Aorta (tissue), 5 donors: ENCODE results near the gene RPS26. TPM values are rescaled to one million over a fixed set of nuclear protein-coding genes. Genes with fewer than 3 reads are reported as not detected.
"Not testable (repeated sequence)": the region's sequence is repeated elsewhere in the genome, so short reads cannot be mapped to it uniquely, and the experiment has no call there.

ENCODE experiments used
- ATAC-seq: fragments of 200-7000 bp; cut with Tn5 transposase; one replicate; pipeline ENCODE4 v1.9.1; 2022; ENCODE audit warnings: moderate library complexity; ENCODE audit not compliant: low FRiP score
- DNase-seq, 2 donors: peaks; one replicate each; pipeline ENCODE4 v3.0.0-alpha.2; 2020
- H3K27ac ChIP-seq, 2 donors: one replicate each; pipeline ENCODE4 v1.5.1; 2013; ENCODE audit warnings: low read length in 2 of 2, mild to moderate bottlenecking in 2 of 2, moderate library complexity in 2 of 2, control low read depth in 1 of 2, inconsistent platforms in 1 of 2, low read depth in 1 of 2
- H3K27me3 ChIP-seq, 2 donors: one replicate each; pipeline ENCODE4 v1.6.1; 2013; ENCODE audit warnings: control low read depth in 1 of 2, low read length in 1 of 2, mild to moderate bottlenecking in 1 of 2, moderate library complexity in 1 of 2; ENCODE audit not compliant: insufficient read depth in 2 of 2, control insufficient read depth in 1 of 2
- H3K36me3 ChIP-seq, 2 donors: one replicate each; pipeline ENCODE4 v1.6.1; 2013; ENCODE audit warnings: control low read depth in 1 of 2, low read length in 1 of 2, mild to moderate bottlenecking in 1 of 2; ENCODE audit not compliant: insufficient read depth in 2 of 2, control insufficient read depth in 1 of 2
- H3K4me1 ChIP-seq, 2 donors: one replicate each; pipeline ENCODE4 v1.6.1; 2013; ENCODE audit warnings: low read length in 2 of 2, control low read depth in 1 of 2, mild to moderate bottlenecking in 1 of 2, moderate library complexity in 1 of 2; ENCODE audit not compliant: insufficient read depth in 2 of 2, control insufficient read depth in 1 of 2
- H3K4me3 ChIP-seq, 2 donors: one replicate each; pipeline ENCODE4 v1.5.1; 2013; ENCODE audit warnings: low read length in 2 of 2, control low read depth in 1 of 2, mild to moderate bottlenecking in 1 of 2
- H3K9me3 ChIP-seq: one replicate; pipeline ENCODE4 v1.6.1; 2013; ENCODE audit warnings: mild to moderate bottlenecking, low read length; ENCODE audit not compliant: control insufficient read depth
- WGBS, 2 donors: extraction: QIAGEN DNeasy Blood & Tissue Kit; methylation state at CpG; one replicate each; pipeline ENCODE4 v1.1.7; 2013; 5-methylcytosine and 5-hydroxymethylcytosine counted together
- intact Hi-C, 2 donors: fragments of 100-400 bp; cut with DNase I; formaldehyde crosslinking; loops; one replicate each; pipeline versions ENCODE4 v1.14.2 to v1.15.0; 2022
- polyA plus RNA-seq, 2 donors: library from polyadenylated mRNA; stranded (reverse); fragments of 200-250 nt; gene quantifications; one replicate each; pipeline ENCODE4 v1.2.3, GENCODE V29; 2013
- total RNA-seq, 2 donors: library from RNA; stranded (reverse); fragmentation: NEBNext Ultra II Directional; extraction: Animal tissue kit (Norgen Biotek cat#: 25700); gene quantifications; one replicate each; pipeline ENCODE4 v1.2.1, GENCODE V29; 2021
- donor health status: healthy with polysubstance abuse.
- donor health status: Bipolar disorder and iron deficiency.
- donor health status: DM: no; HTN: no; CAD: no.
- donor health status: DM: no; HTN: no; CAD: no.
- donor health status: DM: yes; HTN: yes; CAD: no.

RPS26 gene
- total and polyA plus RNA-seq, 4 donors, result 40.5 to 1,454 (median 521) TPM

DNA sequence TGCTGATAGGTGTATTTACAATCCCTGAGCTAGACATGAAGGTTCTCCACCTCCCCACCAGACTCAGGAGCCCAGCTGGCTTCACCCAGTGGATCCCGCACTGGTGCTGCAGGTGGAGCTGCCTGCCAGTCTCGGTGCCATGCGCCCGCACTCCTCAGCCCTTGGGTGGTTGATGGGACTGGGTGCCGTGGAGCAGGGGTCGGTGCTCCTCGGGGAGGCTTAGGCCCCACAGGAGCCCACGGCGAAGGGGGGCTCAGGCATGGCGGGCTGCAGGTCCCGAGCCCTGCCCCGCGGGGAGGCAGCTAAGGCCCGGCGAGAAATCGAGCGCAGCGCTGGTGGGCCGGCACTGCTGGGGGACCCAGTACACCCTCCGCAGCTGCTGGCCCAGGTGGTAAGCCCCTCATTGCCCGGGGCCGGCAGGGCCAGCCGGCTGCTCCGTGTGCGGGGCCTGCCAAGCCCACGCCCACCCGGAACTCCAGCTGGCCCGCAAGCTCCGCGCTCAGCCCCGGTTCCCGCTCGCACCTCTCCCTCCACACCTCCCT is 41.6 kb upstream of the RPS26 start:
- not testable (repeated sequence) for H3K27me3 ChIP-seq, H3K4me1 ChIP-seq, ATAC-seq, H3K9me3 ChIP-seq, H3K27ac ChIP-seq, DNase-seq, H3K4me3 ChIP-seq, H3K36me3 ChIP-seq
- WGBS, 2 donors, result 96 to 97% methylated on average over 21 to 33 of the region's 33 CpGs
- intact Hi-C loops, result loop anchor here (5.0 to 10.0 kb wide), 3 partner anchors 32 to 105 kb away; partner anchors contain the start of genes PA2G4 (in 1 of the 2) and RPS26 (in 1 of the 2)

DNA sequence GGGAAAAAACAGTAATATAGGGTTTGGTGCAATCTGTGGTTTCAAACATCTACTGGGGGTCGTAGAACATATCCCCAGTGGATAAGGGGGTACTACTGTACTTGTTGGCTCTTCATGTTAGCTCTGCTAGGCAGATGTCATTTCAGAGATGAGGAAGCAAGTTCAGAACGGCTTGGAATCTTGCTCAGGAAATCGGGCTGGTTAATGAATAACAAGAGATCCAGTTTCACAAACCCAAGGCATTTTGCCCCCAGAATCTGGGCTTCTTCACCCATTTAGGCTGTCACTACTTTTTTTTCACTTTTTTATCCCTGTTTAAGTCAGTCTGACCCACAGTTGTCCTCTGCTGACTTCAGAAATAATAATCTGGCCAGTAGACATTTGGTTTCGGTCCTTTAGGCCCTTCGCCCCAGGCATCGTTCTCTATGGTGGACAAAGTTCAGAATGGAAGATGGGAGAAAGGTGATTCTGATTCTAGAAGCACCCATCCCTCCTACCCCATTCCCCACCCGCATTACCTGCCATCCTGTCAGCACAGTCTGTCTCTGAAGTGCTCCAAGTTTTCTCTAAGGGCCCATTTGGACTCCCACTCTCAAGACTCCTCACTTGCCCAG is 40.1 kb upstream of the RPS26 start:
- H3K9me3 ChIP-seq, result no peaks in the 10 kb centered on the region
- H3K4me3 ChIP-seq, result no peak overlapping the region
- WGBS, 2 donors, result 79 to 83% methylated on average over 7 of the region's 7 CpGs
- intact Hi-C loops, result loop anchor here in 1 of 2 donors (10.0 kb wide), 1 partner anchor 103 kb away; the partner anchor contains the start of gene PA2G4
- no peak overlapping the region for H3K27ac ChIP-seq
- H3K27me3 ChIP-seq, result no peaks in the 10 kb centered on the region
- DNase-seq (no peak), ATAC-seq (no peak)
- H3K4me1 ChIP-seq, result no peaks in the 10 kb centered on the region
- H3K36me3 ChIP-seq, result no peaks in the 10 kb centered on the region

DNA sequence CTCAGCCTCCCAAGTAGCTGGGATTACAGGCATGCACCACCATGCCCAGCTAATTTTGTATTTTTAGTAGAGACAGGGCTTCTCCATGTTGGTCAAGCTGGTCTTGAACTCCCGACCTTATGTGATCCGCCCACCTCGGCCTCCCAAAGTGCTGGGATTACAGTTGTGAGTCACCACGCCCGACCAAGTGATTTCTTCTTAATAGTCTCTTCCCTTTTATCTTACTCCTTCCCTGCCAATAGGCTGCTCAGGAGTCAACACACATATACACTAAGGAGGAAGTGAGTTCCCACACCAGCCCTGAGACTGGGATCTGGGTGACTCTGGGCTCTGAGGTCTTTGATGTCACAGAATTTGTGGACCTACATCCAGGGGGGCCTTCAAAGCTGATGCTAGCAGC is 38.3 kb upstream of the RPS26 start:
- 86 to 89% methylated on average over 5 of the region's 5 CpGs for WGBS, 2 donors
- H3K27ac ChIP-seq, H3K4me1 ChIP-seq, H3K4me3 ChIP-seq, H3K36me3 ChIP-seq, DNase-seq, H3K27me3 ChIP-seq, ATAC-seq, H3K9me3 ChIP-seq: not testable (repeated sequence)
- intact Hi-C loops, result loop anchor here in 1 of 2 donors (10.0 kb wide), 1 partner anchor 101 kb away; the partner anchor contains the start of gene PA2G4

DNA sequence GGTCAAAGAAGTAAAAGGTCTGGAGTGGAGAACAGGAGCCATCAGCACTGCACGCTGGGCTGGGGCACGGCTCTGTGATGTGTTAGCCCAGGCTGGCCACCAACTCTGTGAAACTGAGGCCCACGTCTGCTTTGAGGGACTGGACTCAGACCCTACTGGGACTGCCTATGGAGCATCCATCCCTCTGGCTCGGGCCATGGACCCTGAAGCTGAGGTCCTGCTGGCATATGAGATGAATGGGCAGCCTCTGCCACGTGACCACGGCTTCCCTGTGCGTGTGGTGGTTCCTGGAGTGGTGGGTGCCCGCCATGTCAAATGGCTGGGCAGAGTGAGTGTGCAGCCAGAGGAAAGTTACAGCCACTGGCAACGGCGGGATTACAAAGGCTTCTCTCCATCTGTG is 37.5 kb upstream of the RPS26 start:
- 89 to 90% methylated on average over 10 of the region's 10 CpGs for WGBS, 2 donors
- DNase-seq (no peak), ATAC-seq (no peak)
- Histone ChIP-seq H3K36me3 (no peaks in the 10 kb centered on the region), H3K27ac (no peak overlapping the region), H3K27me3 (no peaks in the 10 kb centered on the region), H3K9me3 (no peaks in the 10 kb centered on the region), H3K4me3 (no peak overlapping the region), H3K4me1 (no peaks in the 10 kb centered on the region)
- intact Hi-C loops, result loop anchor here in 1 of 2 donors (10.0 kb wide), 1 partner anchor 101 kb away; the partner anchor contains the start of gene PA2G4

DNA sequence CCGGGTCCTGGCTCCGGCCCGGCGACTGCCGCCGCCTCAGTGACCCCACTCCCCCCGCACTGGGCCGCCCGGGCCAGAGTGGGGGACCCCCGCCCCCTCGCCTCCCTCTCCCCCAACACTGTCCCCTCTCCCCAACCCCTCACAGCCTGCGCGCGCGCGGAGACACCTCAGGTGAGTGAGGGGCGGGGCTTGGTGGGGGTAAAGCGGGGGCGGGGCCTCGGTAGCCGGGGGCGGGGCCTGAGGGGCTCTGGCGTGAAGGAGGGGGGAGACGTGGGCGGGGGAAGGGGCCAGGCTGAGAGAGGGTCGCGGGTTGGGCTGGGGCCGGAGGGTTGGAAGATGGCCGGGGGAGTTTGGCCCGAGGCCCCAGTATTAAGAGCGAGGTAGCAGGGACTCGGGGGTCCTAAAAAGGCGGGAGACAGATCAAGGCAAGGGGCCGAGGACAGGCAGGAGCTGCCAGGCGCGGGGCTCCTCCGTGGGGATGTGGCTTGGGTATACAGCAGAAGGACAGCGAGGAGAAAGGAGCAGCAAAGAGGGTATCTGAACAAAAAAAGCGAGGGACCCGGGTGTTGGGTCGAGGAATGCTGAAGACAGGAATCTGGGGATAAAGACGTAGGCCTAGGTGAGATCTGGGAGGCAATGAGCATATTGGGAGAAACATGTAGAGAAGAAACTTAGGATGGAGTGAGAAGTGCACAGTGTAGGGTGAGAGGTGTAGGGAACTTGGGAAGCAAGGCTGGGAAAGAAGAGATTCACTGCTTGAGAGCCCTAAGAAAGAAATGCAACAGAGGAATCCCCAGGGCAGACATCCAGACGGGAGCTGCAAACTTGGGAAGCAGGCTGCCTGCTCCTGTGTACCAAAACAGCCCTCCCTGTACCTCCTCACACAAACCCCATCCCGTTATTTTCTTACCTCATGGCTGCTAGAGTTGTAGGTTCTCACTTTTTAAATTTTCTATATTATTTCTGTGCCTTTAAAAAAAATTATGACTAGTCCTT is 33.9 kb upstream of the RPS26 start:
- Histone ChIP-seq H3K9me3 (no peaks in the 10 kb centered on the region), H3K27ac (peak overlapping the region; percentile 65 to 73), H3K27me3 (no peaks in the 10 kb centered on the region), H3K36me3 (peaks cover 0 to 2% of the 10 kb centered on the region in 2 donors), H3K4me3 (peak overlapping the region; percentile 78 to 100), H3K4me1 (no peaks in the 10 kb centered on the region)
- DNase-seq (peak; percentile 64 to 89), ATAC-seq (peak; percentile 85)
- WGBS, 2 donors, result 1 to 2% methylated on average over 30 to 44 of the region's 44 CpGs
- intact Hi-C loops, result loop anchor here in 1 of 2 donors (10.0 kb wide), 1 partner anchor 97 kb away; the partner anchor contains the start of gene PA2G4

DNA sequence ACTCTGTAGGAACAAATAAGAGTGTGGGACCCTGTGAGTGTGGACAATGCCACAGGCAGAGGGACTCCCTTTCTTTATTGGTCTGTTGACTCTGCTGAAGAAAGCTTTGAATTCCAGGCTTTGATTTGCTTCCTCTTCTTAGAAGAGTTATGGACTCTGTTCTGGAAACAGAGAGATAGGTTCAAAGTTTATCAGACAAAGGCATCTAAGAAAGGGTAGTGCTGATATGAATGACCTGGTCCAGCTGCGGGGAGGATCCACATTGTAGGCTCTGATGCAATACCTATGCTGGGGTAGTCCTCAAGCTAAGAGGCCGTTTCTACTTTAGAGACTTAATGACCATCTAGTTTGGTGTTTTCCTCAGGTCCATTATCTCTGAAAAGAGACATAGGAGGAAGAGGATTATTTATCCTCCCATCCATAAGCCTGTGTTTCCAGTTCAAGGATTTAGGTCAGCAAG is 31.6 kb upstream of the RPS26 start:
- intact Hi-C loops, result no loop called here
- WGBS, 2 donors, result 72 to 80% methylated on average over 2 of the region's 2 CpGs
- Histone ChIP-seq H3K36me3 (peaks cover 0 to 2% of the 10 kb centered on the region in 2 donors), H3K27ac (no peak overlapping the region), H3K9me3 (no peaks in the 10 kb centered on the region), H3K27me3 (no peaks in the 10 kb centered on the region), H3K4me1 (no peaks in the 10 kb centered on the region), H3K4me3 (no peak overlapping the region)
- ATAC-seq (no peak), DNase-seq (no peak)

DNA sequence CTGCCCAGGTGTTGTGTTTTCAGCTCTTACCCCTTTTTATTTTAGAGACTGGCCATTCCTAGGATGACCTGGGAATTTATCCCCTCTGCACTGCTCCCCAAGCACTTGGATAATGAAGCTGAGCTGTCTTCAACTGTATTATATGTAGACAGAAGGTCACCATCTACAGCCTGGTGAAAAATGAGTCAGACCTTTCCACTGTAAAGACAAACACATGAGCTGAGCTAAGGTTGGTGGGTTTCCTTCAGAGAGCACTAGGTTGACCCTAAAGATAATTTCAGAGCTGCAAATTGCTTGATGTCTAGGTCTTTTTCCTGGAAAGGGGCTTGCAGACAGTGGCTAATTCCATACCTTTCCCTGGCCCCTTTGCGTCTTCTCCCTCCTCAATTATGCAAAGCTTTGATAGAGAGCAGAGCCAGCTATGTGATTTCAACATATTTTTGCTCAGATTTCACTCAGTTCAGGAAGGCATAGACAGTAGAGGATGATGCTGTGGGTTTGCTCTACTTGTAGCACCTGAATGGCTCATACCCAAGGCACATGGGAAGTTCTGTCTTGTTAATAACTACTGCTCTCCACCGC is 30.1 kb upstream of the RPS26 start:
- ATAC-seq (no peak), DNase-seq (no peak)
- WGBS, 2 donors, result 93 to 94% methylated on average over 2 of the region's 2 CpGs
- Histone ChIP-seq H3K27ac (no peak overlapping the region), H3K27me3 (no peaks in the 10 kb centered on the region), H3K4me1 (no peaks in the 10 kb centered on the region), H3K4me3 (no peak overlapping the region), H3K36me3 (peaks cover 0 to 2% of the 10 kb centered on the region in 2 donors), H3K9me3 (no peaks in the 10 kb centered on the region)
- intact Hi-C loops, result no loop called here

DNA sequence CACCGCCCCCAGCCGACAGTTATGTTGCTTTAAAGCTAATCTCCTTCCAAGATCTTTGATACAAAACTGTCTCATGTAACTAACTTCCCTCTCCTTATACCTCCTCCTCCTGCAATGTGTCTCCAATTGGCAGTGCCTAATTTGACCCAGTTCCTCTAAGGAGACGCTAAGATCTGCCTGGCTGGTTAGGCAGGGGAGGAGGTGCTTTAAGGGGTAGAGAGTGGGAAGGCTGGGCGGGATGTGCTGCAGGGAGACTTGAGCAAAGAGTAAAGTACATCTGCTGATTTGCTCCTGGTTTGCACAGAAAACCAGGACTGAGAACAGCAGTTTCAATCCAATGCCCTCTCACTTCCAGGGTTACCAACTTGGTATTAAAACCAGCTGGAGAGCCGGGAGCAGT is 28.2 kb upstream of the RPS26 start:
- ATAC-seq (no peak), DNase-seq (no peak)
- 92% methylated on average over 5 of the region's 5 CpGs for WGBS, 2 donors
- H3K36me3 ChIP-seq, result peaks cover 0 to 2% of the 10 kb centered on the region in 2 donors
- H3K4me1 ChIP-seq, result no peaks in the 10 kb centered on the region
- intact Hi-C loops, result no loop called here
- no peaks in the 10 kb centered on the region for H3K9me3 ChIP-seq
- no peaks in the 10 kb centered on the region for H3K27me3 ChIP-seq
- no peak overlapping the region for H3K27ac ChIP-seq
- H3K4me3 ChIP-seq, result no peak overlapping the region
